Loucy (cell line): Measurements from ENCODE around the gene GRIN2A.

Experiments
- H2AFZ ChIP-seq: fragments of 200-600 bp; sonication (generic); 2 replicates; pipeline ENCODE4 v1.6.0; 2016; ENCODE audit warnings: antibody characterized with exemption, mild to moderate bottlenecking, low read length, moderate library complexity
- H3F3A ChIP-seq: fragments of 200-600 bp; 2 replicates; pipeline ENCODE4 v1.6.0; 2016; ENCODE audit warnings: antibody characterized with exemption, low read depth, mild to moderate bottlenecking
- H3K27me3 ChIP-seq: fragments of 200-600 bp; sonication (generic); 2 replicates; pipeline ENCODE4 v1.6.1; 2014; ENCODE audit warnings: low read length, mild to moderate bottlenecking; ENCODE audit not compliant: insufficient read depth, poor library complexity, severe bottlenecking
- H3K36me3 ChIP-seq: fragments of 200-600 bp; sonication (generic); 2 replicates; pipeline ENCODE4 v1.6.1; 2016; ENCODE audit warnings: low read length; ENCODE audit not compliant: insufficient read depth
- H3K4me1 ChIP-seq: fragments of 200-600 bp; sonication (generic); 2 replicates; pipeline ENCODE4 v1.5.1; 2014; ENCODE audit warnings: low read length, mild to moderate bottlenecking; ENCODE audit not compliant: insufficient read depth, poor library complexity, severe bottlenecking
- H3K4me2 ChIP-seq: fragments of 200-600 bp; sonication (generic); 2 replicates; pipeline ENCODE4 v1.6.0; 2014; ENCODE audit warnings: antibody characterized with exemption, low read length, low read depth, mild to moderate bottlenecking; ENCODE audit not compliant: poor library complexity, severe bottlenecking
- H3K4me3 ChIP-seq: fragments of 200-600 bp; sonication (generic); 2 replicates; pipeline ENCODE4 v1.5.1; 2014; ENCODE audit warnings: low read length, mild to moderate bottlenecking, mixed read lengths; ENCODE audit not compliant: poor library complexity, severe bottlenecking
- H3K79me2 ChIP-seq: fragments of 200-600 bp; sonication (generic); 2 replicates; pipeline ENCODE4 v1.6.1; 2014; ENCODE audit warnings: low read length; ENCODE audit not compliant: insufficient read depth
- H3K9ac ChIP-seq: fragments of 200-600 bp; sonication (generic); 2 replicates; pipeline ENCODE4 v1.6.0; 2014; ENCODE audit warnings: mild to moderate bottlenecking, low read depth, low read length, moderate library complexity; ENCODE audit not compliant: poor library complexity, severe bottlenecking
- H3K9me2 ChIP-seq: fragments of 200-600 bp; sonication (generic); replicated peaks from 2 replicates; pipeline ENCODE4 v1.6.1; 2016; ENCODE audit warnings: low read depth, low read length, mixed read lengths
- H3K9me3 ChIP-seq: fragments of 200-600 bp; sonication (generic); 2 replicates; pipeline ENCODE4 v1.6.1; 2014; ENCODE audit warnings: mild to moderate bottlenecking, antibody characterized with exemption, low read length, low read depth; ENCODE audit not compliant: insufficient read depth
- H4K20me1 ChIP-seq: fragments of 200-600 bp; sonication (generic); 2 replicates; pipeline ENCODE4 v1.6.0; 2014; ENCODE audit warnings: antibody characterized with exemption, low read length, mild to moderate bottlenecking; ENCODE audit not compliant: insufficient read depth, poor library complexity, severe bottlenecking
- CTCF ChIP-seq: fragments of 200-600 bp; sonication (generic); conservative IDR thresholded peaks from 2 replicates; pipeline ENCODE4 v1.5.1; 2014; ENCODE audit warnings: mild to moderate bottlenecking, antibody characterized with exemption, low read length
- EZH2phosphoT487 ChIP-seq: fragments of 200-600 bp; IDR thresholded peaks from 2 replicates; pipeline ENCODE4 v1.6.1; 2018; ENCODE audit warnings: antibody characterized with exemption, mild to moderate bottlenecking, moderate library complexity, borderline replicate concordance

GRIN2A gene

GRCh38 chr16:10178526-10178925 is 3.7 kb downstream of the GRIN2A start:
- Histone ChIP-seq H3K4me1 (no peaks in the 10 kb centered on the region), H3K27me3 (no peaks in the 10 kb centered on the region), H3K9me2 (no peaks in the 10 kb centered on the region), H3K9me3 (no peaks in the 10 kb centered on the region), H3F3A (no peaks in the 10 kb centered on the region), H3K79me2 (no peaks in the 10 kb centered on the region), H3K4me3 (no peak overlapping the region), H3K36me3 (no peaks in the 10 kb centered on the region), H2AFZ (no peak overlapping the region), H3K9ac (no peak overlapping the region), H3K4me2 (no peak overlapping the region), H4K20me1 (no peaks in the 10 kb centered on the region)
- TF ChIP-seq EZH2phosphoT487 (no peak), CTCF (no peak)

- Histone ChIP-seq H3F3A (no peaks in the 10 kb centered on the region), H3K36me3 (no peaks in the 10 kb centered on the region), H3K9me3 (no peaks in the 10 kb centered on the region), H3K9ac (no peak overlapping the region), H3K27me3 (no peaks in the 10 kb centered on the region), H2AFZ (no peak overlapping the region), H4K20me1 (no peaks in the 10 kb centered on the region), H3K4me2 (no peak overlapping the region), H3K9me2 (no peaks in the 10 kb centered on the region), H3K4me1 (no peaks in the 10 kb centered on the region), H3K4me3 (no peak overlapping the region), H3K79me2 (no peaks in the 10 kb centered on the region)
- TF ChIP-seq EZH2phosphoT487, result no peak
- no peak for TF ChIP-seq CTCF
These were observed 4.1 kb downstream of the GRIN2A start for GRCh38 chr16:10178080-10178479.

- Histone ChIP-seq H3K27me3 (no peaks in the 10 kb centered on the region), H3K9me3 (no peaks in the 10 kb centered on the region), H3K4me2 (no peak overlapping the region), H3K36me3 (no peaks in the 10 kb centered on the region), H3K9ac (no peak overlapping the region), H3K79me2 (no peaks in the 10 kb centered on the region), H3F3A (no peaks in the 10 kb centered on the region), H3K4me1 (no peaks in the 10 kb centered on the region), H4K20me1 (no peaks in the 10 kb centered on the region), H2AFZ (no peak overlapping the region), H3K9me2 (no peaks in the 10 kb centered on the region), H3K4me3 (no peak overlapping the region)
- TF ChIP-seq EZH2phosphoT487 (no peak), CTCF (no peak)
These were observed 9.2 kb downstream of the GRIN2A start for GRCh38 chr16:10172848-10173655.
